ENCODE measurements around the gene HGD.
A peak's percentile ranks its signal among the peaks of the same experiment; 100 is the strongest.
"Not testable (repeated sequence)": the region's sequence is repeated elsewhere in the genome, so short reads cannot be mapped to it uniquely, and the experiment has no call there.

HGD gene

GRCh38 chr3:120637851-120638559, 44.0 kb downstream of the HGD start:
- no peak for DNase-seq

- no peak for DNase-seq
Observed at GRCh38 chr3:120636795-120637401, 45.1 kb downstream of the HGD start.

GRCh38 chr3:120634539-120634938, 47.5 kb downstream of the HGD start:
- no peak for DNase-seq

- no peak for DNase-seq
Observed at GRCh38 chr3:120625159-120625586, 56.9 kb downstream of the HGD start.

GRCh38 chr3:120623727-120624093, 58.3 kb downstream of the HGD start:
- DNase-seq = no peak

GRCh38 chr3:120622870-120623726, 58.9 kb downstream of the HGD start:
- DNase-seq = no peak

GRCh38 chr3:120622457-120622856, 59.6 kb downstream of the HGD start:
- no peak for DNase-seq

GRCh38 chr3:120616745-120617144, 65.3 kb downstream of the HGD start:
- not testable (repeated sequence) for DNase-seq

GRCh38 chr3:120615847-120616609, 66.0 kb downstream of the HGD start:
- DNase-seq = no peak

GRCh38 chr3:120614765-120615164, 67.3 kb downstream of the HGD start:
- DNase-seq = no peak

- DNase-seq = no peak
Observed at GRCh38 chr3:120608506-120608905, 73.5 kb downstream of the HGD start.

GRCh38 chr3:120604784-120605183, 77.3 kb downstream of the HGD start:
- DNase-seq = no peak

- no peak for DNase-seq
Observed at GRCh38 chr3:120604382-120604781, 77.7 kb downstream of the HGD start.

- no peak for DNase-seq
Observed at GRCh38 chr3:120602682-120603081, 79.4 kb downstream of the HGD start.

GRCh38 chr3:120601554-120601953, 80.5 kb downstream of the HGD start:
- no peak for DNase-seq

- no peak for DNase-seq
Observed at GRCh38 chr3:120599211-120599610, 82.8 kb downstream of the HGD start.

GRCh38 chr3:120597445-120598049, 84.5 kb downstream of the HGD start:
- DNase-seq = no peak

GRCh38 chr3:120596853-120597223, 85.2 kb downstream of the HGD start:
- DNase-seq = no peak

GRCh38 chr3:120596116-120596852, 85.8 kb downstream of the HGD start, which contains the start of gene NDUFB4:
Gene NDUFB4 (plus strand): TSS chr3:120596336. CDS start chr3:120596360, 24 bp downstream.
- peak; percentile 92 to 98 for DNase-seq

GRCh38 chr3:120595788-120596115, 86.3 kb downstream of the HGD start:
- no peak for DNase-seq

- no peak for DNase-seq
Observed at GRCh38 chr3:120587332-120587975, 94.6 kb downstream of the HGD start.

Data from stimulated activated CD4-positive, alpha-beta T cell treated with anti-CD3 and anti-CD28 coated beads, Interleukin-4, amount 100 ng/mL, for 4 hours (primary cell).